GM18858 (cell line): ENCODE data around the gene UGT1A9.
"Not testable (repeated sequence)": the region's sequence is repeated elsewhere in the genome, so short reads cannot be mapped to it uniquely, and the experiment has no call there.

Experiments used
- ATAC-seq: cut with Tn5 transposase; IDR thresholded peaks from one replicate; pipeline ENCODE4 v1.9.1; 2021; ENCODE audit not compliant: unreplicated experiment

Gene UGT1A9

GRCh38 chr2:233671290-233672161 lies at the start of gene UGT1A9:
Gene UGT1A9, plus strand, starts transcription at chr2:233671898. Its CDS starts 37 bp downstream, at chr2:233671935.
- ATAC-seq, result no peak

GRCh38 chr2:233627331-233628025 lies 44.2 kb upstream of the UGT1A9 start:
- no peak for ATAC-seq

GRCh38 chr2:233636306-233636705 lies 35.4 kb upstream of the UGT1A9 start, which contains the start of gene UGT1A10:
Gene UGT1A10, plus strand, starts transcription at chr2:233636448. Its CDS starts 75 bp downstream, at chr2:233636523.
- ATAC-seq, result not testable (repeated sequence)

GRCh38 chr2:233638836-233639235 lies 32.9 kb upstream of the UGT1A9 start:
- ATAC-seq, result no peak

- no peak for ATAC-seq
These were observed 31.8 kb upstream of the UGT1A9 start for GRCh38 chr2:233639860-233640259.

- ATAC-seq, result no peak
These were observed 28.6 kb upstream of the UGT1A9 start for GRCh38 chr2:233643128-233643527.

GRCh38 chr2:233646033-233646432 lies 25.7 kb upstream of the UGT1A9 start:
- ATAC-seq, result not testable (repeated sequence)

- ATAC-seq, result no peak
These were observed 20.7 kb upstream of the UGT1A9 start for GRCh38 chr2:233650981-233651380.

- no peak for ATAC-seq
These were observed 20.3 kb upstream of the UGT1A9 start for GRCh38 chr2:233651430-233651829.

GRCh38 chr2:233654501-233654900 lies 17.2 kb upstream of the UGT1A9 start:
- no peak for ATAC-seq

GRCh38 chr2:233655043-233655442 lies 16.7 kb upstream of the UGT1A9 start:
- ATAC-seq, result no peak

- not testable (repeated sequence) for ATAC-seq
These were observed 15.8 kb upstream of the UGT1A9 start for GRCh38 chr2:233655943-233656342.

- no peak for ATAC-seq
These were observed 15.3 kb upstream of the UGT1A9 start for GRCh38 chr2:233656443-233656842.

- no peak for ATAC-seq
These were observed 13.1 kb upstream of the UGT1A9 start for GRCh38 chr2:233658610-233659009.

GRCh38 chr2:233663911-233664310 lies 7.8 kb upstream of the UGT1A9 start:
- no peak for ATAC-seq

- no peak for ATAC-seq
These were observed 3.0 kb upstream of the UGT1A9 start for GRCh38 chr2:233668605-233669260.

- no peak for ATAC-seq
These were observed 1.2 kb downstream of the UGT1A9 start for GRCh38 chr2:233672886-233673285.

- no peak for ATAC-seq
These were observed 2.2 kb downstream of the UGT1A9 start for GRCh38 chr2:233673896-233674295.

GRCh38 chr2:233674314-233674713 lies 2.6 kb downstream of the UGT1A9 start:
- ATAC-seq, result no peak

GRCh38 chr2:233674995-233675394 lies 3.3 kb downstream of the UGT1A9 start:
- no peak for ATAC-seq

GRCh38 chr2:233676046-233676445 lies 4.3 kb downstream of the UGT1A9 start:
- ATAC-seq, result no peak
